HT1080 (cell line): ENCODE data around the gene HIPK2. TPM values are rescaled to one million over a fixed set of nuclear protein-coding genes. Genes with fewer than 3 reads are reported as not detected.

Experiments
- DNase-seq: peaks from one replicate; pipeline ENCODE4 v3.0.0-alpha.2; 2015; ENCODE audit warnings: low read depth
- total RNA-seq: library from RNA; depleted of rRNA; stranded (reverse); fragments of >200 nt; shearing (Covaris generic); gene quantifications from 2 replicates; pipeline ENCODE4 v1.2.3, GENCODE V29; 2014

The HIPK2 gene
- total RNA-seq, 1 experiment from 2014 or later: 20.0 TPM

DNA sequence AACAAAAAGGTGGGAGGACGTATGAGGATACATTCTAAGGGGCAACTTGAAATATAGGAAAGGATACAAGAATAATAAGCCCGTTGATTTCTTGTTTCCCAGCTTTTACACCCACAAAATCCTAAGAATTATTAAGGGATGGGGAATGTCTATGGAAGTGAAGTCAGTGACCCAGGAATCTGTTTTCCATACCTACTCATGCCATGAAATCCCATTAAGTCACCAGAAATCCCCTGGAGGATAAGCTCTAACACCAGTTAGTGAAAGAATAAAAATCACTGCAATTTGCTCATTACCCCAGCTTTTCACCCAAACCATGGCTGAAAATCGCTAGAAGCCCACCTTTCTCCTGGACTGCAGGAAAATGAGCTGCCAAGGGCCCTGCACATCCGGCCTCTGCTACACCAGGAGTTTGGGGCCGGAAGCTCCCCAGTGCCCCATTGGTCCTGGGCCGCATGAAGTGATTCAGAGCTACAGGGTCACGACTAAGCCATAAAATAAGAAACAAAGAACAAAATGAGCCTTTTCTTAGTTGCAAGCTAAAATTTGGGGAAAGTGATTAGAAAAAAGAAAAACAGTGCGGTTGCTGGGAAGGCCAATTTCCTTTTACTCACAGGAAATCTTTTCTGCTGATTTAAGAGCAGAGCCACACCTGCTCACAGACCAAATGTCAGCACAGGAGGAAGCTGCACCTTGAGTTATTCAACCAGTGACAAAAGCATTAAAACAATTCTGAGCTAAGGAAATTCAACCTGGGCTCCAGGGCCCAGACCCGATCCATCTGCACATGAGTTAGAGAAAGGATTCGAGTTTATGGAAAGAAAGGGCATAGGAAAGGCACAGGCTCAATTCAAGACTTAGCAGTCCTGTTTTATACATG lies 40.3 kb downstream of the HIPK2 start:
- DNase-seq: peak; percentile 81

DNA sequence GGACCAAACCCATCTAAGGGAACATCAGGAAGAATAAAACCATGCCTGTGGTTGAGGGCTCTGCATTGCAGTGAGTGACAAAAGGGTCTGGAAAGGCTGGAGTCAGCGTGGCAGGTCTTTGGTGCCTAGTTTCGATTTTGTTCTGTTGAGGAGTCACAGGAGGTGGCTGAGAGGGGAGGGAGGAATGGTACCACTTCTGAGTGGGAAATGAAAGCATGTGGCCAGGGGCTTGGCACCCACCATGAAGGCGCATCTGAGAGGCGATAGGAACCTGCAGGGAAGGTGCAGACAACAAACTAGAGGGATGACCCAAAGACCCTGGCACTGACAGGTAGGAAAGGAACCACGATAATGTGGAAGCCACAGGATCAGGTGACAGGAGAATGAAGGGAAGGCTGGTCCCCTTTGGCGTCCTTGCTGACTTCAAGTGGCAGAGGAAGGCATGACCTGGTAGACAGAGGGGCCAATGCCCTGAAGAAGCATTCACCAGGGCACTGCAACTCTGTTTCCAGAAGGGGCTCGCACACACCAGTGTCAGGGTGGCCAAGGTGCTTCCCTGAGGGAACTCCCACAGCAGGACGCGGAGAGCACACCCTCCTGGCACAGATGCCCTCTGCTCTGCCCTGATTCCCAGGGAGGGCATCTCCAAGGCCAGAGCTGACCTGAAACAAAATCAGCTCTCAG lies 41.7 kb downstream of the HIPK2 start:
- no peak for DNase-seq

GRCh38 chr7:139735466-139735865 lies 42.3 kb downstream of the HIPK2 start:
- DNase-seq: no peak

- DNase-seq: peak; percentile 36
These were observed 43.4 kb downstream of the HIPK2 start for GRCh38 chr7:139734395-139734794.

GRCh38 chr7:139733751-139734150 lies 44.0 kb downstream of the HIPK2 start:
- no peak for DNase-seq

- no peak for DNase-seq
These were observed 45.2 kb downstream of the HIPK2 start for GRCh38 chr7:139732471-139733167.

- DNase-seq: peak; percentile 90
These were observed 45.9 kb downstream of the HIPK2 start for GRCh38 chr7:139731802-139732470.

DNA sequence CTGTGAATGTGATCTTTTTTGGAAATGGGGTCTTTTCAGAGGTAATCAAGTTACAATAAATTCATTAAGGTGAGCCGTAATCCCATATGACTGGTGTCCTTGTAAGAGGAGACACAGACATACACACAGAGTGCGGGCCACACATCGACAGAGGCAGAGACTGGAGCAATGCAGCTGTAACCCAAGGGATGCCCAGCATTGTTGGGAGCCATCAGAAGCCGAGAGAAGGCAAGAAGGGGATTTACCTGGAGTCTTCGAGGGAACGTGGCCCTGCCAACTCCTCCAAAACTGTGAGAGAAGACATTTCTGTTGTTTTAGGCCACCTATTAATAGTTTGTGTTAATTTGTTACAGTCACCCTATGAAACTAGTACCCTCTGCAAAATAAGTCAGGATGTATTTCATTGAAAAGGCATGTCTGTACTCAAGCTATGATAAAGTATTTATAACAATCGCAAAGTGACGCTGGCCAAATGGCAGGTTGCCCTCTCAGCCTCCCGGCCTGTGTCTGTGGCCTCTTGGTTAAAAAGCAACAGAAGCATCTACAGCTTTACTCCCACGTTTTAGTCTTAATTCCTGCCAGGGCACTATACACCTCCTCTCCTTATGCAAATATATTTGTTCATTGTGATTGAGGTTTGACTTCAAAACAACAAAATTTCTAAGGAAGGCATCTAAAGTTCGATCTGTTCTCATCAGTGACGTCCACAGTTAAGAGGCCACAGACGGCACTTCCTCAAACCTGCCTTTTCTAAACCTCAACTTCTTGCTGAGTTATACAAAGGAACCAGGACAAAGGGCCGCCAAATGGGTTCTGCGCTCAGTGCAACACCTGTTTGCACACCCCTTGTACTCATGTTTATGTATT lies 46.8 kb downstream of the HIPK2 start:
- DNase-seq: no peak

DNA sequence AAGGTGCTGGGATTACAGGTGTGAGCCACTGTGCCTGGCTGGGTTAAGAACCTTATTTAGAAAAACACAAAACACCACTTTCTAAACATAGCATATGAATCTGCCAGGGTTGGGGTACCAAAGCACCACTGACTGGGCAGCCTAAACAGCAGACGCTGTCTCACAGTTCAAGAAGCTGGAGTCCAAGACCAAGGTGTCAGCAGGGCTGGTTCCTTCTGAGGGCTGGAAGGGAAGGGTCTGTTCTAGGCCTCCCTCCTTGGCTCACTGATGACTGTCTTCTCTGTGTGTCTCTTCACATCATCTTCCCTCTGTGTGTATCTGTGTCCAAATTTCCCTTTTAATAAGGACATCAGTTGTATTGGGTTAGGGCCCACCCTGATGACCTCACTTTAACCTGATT lies 49.6 kb downstream of the HIPK2 start:
- DNase-seq: no peak

GRCh38 chr7:139727151-139727705 lies 50.6 kb downstream of the HIPK2 start:
- peak; percentile 33 for DNase-seq

GRCh38 chr7:139726485-139726869 lies 51.3 kb downstream of the HIPK2 start:
- no peak for DNase-seq

- DNase-seq: no peak
These were observed 51.8 kb downstream of the HIPK2 start for GRCh38 chr7:139725858-139726484.

DNA sequence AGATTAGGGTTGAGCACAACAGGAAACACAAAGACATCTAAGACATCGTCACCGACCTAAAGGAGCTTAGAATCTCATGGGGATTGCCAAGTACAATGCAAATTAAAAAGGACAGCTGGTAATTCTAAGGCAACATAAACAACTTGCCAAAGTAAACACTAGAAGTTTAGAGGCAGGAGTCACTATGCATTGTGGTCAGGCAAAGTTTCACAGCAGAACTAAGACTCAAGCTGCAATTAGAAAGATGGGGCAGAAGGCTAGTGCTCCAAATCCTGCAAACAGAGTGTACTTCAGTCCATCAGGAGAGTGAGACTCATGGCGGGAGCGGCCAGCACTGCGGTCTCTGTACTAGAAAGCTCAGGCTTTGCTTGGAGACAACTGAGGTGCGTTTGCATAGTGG lies 52.7 kb downstream of the HIPK2 start:
- DNase-seq: no peak

DNA sequence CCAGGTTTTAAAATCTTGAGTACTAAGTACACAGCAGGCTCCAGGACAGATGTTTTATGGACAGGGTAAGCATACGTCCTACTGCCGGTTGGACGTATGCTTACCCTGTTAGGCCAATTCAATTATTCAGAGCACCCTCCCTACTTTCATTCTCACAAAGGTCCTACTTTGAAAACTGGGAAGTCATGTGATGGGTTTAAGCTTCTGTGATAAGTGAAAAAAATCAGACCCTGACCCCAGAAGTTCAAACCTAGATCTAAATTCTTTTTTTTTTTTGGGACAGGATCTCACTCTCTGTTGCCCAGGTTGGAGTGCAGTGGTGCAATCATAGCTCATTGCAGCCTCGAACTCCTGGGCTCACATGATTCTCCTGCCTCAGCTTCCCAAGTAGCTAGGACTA lies 55.2 kb downstream of the HIPK2 start:
- DNase-seq: no peak

DNA sequence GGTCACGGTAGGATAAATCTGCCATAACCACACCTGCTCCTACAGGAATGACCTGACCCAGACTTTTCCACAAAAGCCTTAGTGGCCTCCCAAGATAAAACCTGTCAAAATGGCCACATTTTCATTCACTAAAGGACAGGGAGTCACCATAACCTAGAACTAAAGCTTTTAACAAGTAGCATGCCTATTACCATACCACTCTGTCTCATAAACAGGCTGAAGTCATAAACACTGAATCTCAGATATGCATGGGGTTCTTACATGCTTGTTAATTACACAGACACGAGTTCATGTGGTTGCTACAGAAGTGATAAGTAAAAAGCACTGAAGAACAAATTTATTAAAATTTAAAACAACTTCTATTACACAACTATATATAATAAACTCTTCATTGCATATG lies 56.0 kb downstream of the HIPK2 start:
- no peak for DNase-seq

DNA sequence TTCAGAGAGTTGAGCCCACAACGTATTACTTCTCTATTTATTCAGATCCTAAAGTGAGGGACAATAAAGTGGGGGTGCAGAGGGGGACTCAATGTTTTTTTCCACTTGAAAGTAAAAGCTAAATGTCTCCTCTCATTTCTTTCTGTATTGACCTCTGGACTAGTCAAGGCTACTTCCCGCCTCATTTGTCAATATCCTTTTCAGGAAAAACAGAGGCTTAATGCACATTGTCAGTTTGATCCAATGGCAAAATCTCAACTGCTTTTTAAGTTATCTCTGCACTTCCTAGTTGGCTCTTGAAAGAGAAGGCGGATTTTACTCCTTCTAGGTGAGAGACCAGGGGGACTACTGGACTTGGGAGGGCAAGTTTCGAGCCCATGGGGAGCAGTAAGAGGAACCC lies 56.4 kb downstream of the HIPK2 start:
- no peak for DNase-seq

GRCh38 chr7:139720705-139721231 lies 57.0 kb downstream of the HIPK2 start:
- no peak for DNase-seq

- DNase-seq: no peak
These were observed 57.6 kb downstream of the HIPK2 start for GRCh38 chr7:139720186-139720585.

DNA sequence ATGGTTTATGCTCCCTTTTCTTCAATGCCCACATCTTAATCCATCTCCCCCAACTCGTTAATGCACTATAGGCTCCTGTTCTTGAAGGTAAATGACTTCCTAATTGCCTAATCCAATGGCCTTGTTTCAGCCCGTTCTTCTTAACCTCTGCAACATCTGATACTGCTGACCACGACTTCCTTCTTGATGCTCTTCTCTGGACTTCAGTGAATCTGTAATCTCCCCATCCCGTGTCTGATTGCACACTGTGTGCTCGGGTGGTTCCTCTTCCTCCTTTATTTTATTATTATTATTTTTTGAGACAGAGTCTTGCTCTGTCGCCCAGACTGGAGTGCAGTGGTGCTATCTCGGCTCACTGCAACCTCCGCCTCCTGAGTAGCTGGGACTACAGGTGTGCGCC lies 58.9 kb downstream of the HIPK2 start:
- no peak for DNase-seq

DNA sequence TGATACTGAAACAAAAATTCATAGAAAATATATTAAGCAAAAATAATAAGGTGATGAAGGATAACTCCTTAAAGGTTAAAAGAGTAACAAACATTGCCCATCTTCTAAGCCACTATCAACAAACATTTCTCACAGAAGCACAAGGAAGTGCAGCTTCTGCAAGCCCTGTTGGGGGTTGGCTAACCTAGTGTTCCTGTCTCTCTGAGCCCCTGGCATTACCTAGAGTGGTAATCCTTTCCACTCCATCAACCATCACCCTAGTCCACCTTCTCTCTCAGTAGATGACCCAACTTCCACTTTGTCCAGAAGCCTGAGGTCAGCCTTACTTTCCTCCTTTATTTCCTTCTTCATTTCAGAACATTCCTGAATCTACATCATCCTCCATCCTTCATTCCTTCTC lies 59.7 kb downstream of the HIPK2 start:
- no peak for DNase-seq
